HG03558 (cell line): ENCODE results near the gene HGD.
"Not testable (repeated sequence)": the region's sequence is repeated elsewhere in the genome, so short reads cannot be mapped to it uniquely, and the experiment has no call there.

ENCODE experiments used
- ATAC-seq: cut with Tn5 transposase; IDR thresholded peaks from one replicate; pipeline ENCODE4 v1.9.1; 2021; ENCODE audit warnings: moderate number of reproducible peaks; ENCODE audit not compliant: unreplicated experiment; ENCODE audit errors: extremely low read depth

Gene HGD, protein sequence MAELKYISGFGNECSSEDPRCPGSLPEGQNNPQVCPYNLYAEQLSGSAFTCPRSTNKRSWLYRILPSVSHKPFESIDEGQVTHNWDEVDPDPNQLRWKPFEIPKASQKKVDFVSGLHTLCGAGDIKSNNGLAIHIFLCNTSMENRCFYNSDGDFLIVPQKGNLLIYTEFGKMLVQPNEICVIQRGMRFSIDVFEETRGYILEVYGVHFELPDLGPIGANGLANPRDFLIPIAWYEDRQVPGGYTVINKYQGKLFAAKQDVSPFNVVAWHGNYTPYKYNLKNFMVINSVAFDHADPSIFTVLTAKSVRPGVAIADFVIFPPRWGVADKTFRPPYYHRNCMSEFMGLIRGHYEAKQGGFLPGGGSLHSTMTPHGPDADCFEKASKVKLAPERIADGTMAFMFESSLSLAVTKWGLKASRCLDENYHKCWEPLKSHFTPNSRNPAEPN

DNA sequence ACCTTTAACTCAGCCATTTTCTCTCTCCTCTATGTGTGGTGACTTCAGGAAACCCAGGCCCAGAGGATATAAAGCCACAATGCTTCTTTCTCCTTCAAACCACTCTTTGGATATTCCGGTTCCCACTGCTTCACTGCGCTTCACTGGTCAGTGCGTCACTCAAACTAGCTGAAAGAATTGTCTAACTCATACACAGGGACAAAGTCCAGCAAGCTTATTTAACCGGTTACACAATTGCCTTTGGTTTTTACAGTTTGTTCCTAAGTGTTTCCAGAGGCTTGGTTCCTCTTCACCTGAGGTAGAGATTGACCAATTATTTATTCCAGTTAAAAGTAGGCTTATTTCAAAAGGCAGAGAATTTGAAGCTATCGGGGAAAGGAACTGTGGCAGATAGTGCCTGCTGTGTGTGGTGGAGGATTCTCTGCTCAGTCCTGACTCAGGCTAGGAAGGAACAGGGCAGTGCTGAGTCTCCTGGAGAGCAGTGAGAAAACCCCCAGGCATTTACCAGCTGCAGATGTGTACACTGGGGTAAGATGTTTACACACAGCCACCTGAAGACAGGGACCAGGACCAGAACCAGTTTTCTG lies at the start of gene HGD:
HGD (minus strand) TSS at position 145 of the 587 bp plus-strand sequence; CDS start at position 17, 128 bp downstream.
- no peak for ATAC-seq

DNA sequence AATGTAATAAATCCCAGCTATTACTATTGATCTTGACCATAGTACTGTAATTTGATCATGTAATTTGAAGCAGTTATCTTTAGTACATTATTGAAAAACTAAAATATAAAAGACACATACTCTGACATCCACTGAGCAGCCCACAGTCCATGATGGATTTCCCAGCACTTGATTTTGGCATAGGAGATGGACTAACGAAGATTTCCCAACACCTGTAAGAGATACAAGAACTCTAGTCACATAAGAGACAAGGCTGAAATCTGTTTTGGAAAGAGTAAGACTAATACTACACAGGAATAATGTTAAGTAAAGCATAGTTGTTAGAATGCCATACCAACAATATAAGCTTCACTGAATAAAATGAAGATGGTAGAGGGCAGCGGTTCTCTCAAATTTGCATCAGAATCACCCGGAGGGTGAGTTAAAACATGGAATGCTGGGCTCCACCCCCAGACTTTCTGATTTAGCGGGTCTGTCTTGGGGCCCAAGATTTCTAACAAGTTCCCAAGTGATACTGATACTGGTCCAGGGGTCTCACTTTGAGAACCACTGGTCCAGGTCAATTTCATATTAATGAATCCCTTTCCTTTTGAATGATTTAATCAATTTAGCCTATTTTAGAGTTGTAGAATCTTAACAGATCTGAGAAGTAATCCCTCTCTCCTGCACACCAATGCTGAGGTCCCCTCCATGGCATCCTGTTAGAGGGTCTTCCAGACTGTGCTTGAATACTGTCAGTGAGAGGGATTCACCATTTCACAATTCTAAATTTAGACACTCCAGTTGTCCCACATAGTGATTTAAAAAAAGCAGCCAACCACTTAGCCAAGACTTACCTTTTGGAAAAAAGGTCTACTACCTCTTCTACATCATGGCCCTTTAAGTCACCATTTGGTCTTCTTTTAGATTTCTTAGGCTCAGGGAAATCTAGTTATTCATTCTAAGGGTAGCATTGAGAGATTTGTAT lies 48.8 kb upstream of the HGD start:
- no peak for ATAC-seq

DNA sequence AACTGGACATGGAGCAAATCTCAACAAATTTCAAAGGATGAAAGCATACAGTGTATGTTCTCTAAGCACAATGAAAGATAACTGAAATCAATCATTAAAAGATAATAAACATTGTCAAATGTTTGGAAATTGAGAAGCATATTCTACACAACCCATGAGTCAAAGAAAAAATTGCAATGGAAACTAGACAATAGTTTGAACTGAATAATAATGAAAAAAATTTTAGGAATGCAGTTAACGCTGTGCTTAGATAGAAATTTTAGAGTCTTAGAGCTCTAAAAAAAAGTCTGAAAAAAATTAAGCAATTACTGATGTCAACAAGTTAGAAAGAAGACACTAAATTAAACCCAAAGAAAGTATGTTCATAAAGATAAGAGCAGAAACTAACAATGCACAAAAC lies 44.8 kb upstream of the HGD start:
- no peak for ATAC-seq

DNA sequence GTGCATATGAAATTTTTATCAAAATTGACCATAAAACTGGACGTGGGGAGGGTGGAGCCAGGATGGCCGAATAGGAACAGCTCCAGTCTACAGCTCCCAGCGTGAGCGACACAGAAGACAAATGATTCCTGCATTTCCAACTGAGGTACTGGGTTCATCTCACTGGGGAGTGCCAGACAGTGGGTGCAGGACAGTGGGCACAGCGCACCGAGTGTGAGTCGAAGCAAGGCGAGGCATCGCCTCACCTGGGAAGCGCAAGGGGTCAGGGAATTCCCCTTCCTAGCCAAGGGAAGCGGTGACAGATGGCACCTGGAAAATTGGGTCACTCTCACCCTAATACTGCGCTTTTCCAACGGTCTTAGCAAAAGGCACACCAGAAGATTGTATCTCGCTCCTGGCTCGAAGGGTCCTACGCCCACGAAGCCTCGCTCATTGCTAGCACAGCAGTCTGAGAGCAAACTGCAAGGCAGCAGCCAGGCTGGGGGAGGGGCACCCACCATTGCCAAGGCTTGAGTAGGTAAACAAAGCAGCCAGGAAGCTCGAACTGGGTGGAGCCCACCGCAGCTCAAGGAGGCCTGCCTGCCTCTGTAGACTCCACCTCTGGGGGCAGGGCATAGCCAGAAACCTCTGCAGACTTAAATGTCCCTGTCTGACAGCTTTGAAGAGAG lies 37.3 kb upstream of the HGD start:
- ATAC-seq = not testable (repeated sequence)

DNA sequence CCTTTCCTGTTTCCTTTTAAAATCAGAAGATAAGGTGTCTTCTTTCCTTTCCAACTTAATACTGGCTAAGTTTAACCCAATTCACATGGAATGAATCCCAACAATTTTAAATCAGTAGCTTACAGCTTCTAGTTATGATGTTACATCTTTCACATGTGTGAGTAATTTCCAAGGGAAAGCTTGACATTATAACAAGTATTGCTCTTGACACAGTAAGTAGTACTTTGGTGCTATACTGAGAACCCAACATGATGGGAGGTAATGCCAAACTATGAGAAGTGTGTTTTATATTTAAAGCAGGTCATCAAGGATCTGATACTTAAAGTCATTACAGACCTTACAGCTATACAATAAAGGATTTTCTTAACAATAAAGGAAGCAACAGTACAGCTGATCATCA lies 31.2 kb upstream of the HGD start:
- ATAC-seq = no peak

DNA sequence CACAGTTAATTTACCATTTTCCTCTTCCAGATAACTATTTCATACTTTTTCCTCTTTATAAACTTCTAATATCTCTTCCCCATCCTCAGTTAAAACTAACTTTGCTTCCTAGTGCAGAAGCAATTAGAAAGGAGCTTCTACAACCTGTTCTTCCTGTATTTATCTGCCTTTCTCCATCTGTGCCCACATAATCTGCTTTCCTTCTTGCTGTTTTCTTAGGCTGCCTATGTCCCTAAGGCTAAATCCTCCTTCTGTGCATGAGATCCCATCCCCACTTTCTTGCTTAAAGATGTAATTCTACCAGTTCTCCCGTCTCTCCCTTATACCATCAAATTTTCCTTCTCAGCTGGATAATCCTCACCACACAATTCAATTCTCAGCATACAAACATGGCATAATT lies 28.3 kb upstream of the HGD start:
- ATAC-seq = no peak

DNA sequence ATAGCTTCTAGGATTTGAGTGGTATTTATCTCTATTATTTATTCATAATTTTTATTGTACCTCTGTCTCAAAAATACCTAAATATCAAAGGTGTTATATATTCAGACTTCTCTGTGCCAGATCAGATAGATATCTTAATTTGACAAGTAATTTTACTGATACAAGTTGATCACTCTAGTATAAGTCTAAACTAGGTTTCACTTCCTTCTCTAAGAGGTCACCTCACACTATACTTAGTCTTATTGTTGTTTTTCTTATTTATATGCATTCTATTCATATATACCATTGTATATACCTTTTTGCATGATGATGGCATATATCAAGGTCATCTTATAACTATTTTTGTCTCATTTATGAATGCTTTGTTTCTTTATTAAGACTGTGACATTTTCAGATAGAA lies 26.4 kb upstream of the HGD start:
- no peak for ATAC-seq

DNA sequence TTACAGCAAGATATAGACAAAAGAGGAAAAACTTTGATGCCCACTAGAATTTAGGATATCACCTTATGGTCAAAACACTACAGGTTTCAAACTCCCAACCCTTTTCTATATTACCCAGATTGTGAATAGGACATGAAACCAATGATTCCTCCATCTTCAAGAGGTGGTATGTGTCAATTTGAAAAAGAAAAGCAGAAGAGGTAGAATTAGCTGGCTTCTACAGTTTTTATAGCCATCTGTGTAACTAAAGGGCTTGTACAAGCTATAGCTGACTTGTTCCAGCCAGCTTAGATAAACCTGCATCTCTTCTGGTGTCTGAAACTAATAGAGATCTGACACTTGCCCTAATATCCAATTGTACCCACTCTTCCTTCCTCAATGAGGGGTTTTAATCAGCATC lies 24.9 kb upstream of the HGD start:
- no peak for ATAC-seq

DNA sequence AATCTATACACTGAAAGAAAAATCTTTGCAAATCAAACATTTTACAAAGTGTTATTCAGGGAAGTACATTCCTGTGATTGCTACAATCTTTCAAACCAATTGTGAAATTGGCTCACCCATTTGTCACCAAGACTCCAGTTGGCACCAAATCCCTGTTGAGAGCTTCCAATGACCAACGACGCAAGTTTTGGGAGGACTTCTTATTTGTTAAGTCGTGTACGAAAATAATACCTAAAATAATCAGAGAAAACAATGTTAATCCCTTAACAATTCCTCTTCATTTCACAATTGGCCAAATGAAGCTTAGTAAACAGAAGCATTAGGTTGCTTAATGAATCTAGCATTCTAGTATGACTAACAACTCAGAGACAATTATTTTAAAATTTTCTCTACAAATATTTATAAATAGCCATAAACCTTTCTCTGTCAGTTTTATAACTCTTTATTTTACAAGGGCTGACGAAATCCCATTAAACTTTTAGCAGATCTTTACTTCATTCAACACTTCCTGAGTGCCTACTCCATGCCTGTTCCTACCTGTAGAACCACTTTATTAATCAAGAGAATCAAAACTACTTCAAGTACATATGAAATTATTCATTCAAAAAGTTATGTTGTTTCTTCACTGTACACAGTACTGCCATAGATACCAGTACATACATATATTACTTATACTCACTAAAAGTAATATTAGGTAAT lies 24.0 kb upstream of the HGD start:
- ATAC-seq = no peak

DNA sequence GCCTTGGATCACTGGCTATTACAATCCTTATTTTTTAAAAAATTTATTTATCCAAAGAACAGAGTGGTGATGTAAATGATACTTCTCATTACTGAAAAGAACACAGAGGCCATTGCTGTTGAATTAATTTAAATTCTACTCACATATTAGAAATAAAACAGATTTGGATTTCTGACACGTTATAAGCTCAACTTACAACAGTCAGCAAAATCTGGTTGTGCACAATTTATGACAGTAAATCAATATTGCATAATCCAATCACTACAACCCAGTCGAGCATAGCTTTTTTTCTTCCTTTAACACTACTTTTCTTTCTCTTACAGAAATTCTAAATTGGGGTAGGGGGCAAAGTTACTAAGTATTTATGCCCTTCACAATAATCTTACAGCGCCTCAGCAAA lies 17.3 kb upstream of the HGD start:
- no peak for ATAC-seq

DNA sequence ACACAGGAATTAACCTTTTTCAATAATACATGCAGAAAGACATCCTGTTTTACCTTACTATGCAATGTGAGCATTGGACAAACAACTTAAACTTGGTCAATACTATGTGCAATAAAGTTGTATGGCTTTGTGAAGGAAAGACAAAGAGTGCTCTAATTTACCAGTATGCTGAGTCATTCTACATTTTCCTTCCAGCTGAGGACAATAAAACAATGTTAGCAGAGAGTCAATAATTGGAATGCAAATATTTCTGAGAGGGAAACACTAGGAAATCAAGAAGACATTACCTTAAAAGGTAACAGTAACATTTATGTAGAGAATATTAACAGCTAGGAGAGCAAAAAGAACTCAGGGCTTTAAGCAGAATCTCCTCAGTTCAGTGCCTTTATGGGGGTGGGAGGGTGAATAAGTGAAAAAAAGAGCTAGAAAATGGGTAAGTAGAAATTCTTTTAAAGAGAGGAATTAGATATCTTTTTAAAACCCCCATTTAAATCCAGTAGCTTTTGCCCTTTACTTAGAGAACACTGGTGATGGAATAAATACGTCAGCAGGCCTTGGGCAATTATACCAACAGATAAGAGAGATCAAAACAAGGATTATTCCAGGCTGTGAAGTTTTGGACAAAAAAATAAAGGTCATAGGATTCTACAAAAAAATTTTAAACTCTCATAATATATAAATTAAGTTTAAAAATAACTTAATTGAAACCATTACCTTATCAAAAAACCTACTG lies 11.6 kb upstream of the HGD start:
- no peak for ATAC-seq

DNA sequence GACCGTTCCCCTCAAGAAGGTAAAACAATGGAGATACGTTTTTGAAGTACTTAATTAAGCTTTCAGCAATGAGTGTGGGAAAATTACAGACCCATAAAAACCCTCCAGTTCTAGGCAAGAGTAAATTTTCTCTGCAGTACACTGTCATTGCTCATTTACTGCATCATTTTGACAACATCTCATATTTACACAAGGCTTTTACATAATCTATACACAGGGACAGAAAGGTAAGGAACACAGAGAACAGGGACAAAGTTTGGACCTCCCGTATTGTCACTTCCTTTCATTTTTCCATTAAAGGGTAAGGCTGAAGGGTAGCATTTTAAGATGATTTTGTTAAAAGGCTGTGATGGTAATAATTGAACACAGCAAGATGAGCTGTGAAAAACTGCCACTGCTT lies 7.4 kb upstream of the HGD start:
- no peak for ATAC-seq

DNA sequence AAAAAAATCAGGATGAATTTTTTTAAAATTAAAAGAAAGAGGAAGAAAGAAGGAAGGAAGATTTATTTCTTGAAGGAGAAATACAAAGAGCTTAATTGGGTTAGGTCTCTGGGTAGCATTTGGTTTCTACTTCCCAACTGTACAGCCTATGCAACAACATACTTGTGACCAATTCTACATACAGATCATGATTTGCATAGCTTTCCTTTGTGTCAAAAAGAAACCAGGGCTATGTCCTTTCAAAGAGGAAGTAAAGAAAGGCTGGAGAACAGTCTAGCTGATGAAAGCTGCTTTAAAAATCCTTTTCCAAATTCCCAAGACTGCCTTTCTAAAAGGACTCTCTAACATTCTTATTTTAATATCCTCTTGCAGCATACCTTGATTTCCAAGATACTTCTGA lies 6.1 kb upstream of the HGD start:
- peak; percentile 97 for ATAC-seq

DNA sequence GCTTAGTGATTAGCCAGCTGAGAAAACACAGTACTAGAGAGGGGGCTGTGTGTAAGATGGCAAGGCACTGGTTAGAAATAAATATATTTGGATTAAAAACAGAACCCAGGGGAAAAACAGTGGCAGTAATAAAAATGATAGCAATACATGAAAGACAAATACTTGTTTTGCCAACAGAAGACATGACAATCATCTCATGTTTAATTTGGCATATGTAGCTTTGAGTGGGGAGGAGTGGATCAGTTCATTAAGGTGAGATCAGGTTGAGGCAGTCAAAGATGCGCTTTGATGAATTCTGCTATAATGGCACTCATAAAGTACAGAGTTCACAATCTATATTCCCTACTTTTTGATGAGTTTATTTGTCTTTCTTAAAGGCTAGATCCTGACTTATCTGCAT lies 3.4 kb upstream of the HGD start:
- no peak for ATAC-seq

DNA sequence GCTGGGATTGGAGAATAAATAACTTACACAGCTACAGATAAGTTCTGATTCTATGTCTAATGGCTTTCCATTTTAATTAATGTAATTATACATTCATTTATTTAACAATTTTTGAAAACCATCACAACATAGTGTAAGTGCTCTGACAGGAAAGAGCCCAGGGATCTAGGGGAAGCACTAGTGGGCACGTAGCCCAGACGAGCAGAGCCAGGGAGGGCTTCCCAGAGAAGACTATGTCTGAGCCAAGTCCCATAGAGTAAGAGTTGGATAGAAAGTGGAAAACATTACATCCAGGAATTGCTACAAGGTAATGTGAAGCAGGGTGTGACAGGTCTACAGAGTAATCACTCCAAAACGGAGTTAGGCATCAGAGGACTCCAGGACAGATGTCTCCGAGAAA lies 2.9 kb upstream of the HGD start:
- no peak for ATAC-seq

DNA sequence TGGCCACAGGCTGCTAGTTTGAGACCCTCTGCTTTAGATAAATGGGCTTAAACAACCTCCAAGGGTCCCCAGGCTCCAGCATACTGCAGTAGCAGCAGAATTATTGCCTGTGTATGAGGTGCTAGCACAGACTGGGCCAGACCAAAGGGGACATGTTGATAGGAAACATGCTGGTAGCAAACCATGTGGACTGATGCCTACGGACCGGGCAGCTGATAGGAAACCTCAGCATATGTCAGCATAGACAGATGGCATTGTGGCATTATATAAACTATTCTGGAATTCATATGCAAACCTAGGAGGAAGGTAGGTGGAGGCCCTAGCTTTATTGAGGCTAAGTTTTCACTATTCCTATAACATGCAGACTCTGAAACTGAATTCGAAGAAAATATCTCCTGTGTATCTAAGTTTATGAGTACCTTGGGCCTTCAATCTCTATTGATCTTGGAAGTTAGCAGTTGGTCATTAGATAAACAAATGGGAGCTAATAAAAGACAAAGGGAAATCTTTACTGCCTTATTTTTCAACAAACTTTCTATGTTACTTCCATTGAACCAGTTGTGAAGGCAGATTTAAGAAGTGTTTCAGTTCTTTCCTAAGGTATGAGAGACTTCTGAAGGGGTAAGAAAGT lies 1.7 kb upstream of the HGD start:
- ATAC-seq = no peak

DNA sequence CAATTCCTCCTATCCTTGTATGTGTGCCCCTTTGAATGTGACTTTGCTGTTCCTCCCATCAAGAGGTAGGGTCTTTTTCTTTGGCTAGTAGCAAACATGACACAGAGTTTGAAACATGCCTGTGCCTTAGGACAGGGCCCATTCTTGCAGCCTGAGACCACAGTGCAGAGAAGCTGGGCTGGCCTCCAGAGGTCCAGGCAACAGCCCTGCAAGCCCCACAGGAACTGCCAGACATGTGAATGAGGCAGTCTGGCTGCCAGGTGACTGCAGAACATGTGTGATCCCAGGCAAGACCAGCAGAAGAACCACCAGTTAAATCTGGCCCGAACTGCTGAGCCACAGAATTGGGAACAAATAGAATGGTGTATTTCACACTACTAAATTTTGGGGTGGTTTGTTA lies 1.2 kb upstream of the HGD start:
- ATAC-seq = no peak

DNA sequence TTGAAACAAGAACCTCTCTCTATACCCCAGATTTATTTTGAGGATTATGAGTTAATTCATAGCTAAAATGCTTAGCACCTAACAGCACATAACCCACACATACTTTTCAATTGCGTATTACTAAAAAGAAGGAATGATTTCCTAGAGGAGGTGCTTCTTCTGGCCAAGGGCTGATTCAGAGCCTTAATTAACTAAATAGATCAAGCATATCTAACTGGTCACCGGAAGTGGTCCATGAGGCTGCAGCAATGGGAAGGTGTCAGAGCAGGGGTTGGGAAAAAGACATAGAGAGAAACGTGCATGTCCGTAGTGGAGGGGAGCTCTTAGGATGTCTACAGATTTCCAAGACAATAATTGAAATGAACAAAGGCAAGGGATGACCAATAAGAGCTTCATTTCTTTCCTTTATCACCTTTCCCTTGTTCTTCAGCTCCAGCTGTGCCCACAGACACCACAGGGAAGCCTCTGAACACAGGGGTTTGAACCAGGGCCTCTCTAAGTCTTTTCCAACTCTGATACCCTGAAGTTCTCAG lies 467 bp downstream of the HGD start:
- no peak for ATAC-seq
